Progenitor cell of endocrine pancreas (in vitro differentiated cells): Measurements from ENCODE around the gene EFHC2. TPM values are rescaled to one million over a fixed set of nuclear protein-coding genes. Genes with fewer than 3 reads are reported as not detected.

Source experiments
- DNase-seq: peaks from one replicate; pipeline ENCODE4 v3.0.0; 2021; ENCODE audit warnings: low spot score; ENCODE audit not compliant: unreplicated experiment
- H3K27ac Mint-ChIP-seq: 2 replicates; pipeline ENCODE4 v1.8.0; 2021; ENCODE audit warnings: mild to moderate bottlenecking, moderate library complexity, mixed read lengths
- H3K27me3 Mint-ChIP-seq: 2 replicates; pipeline ENCODE4 v1.8.0; 2021; ENCODE audit warnings: mixed read lengths
- H3K36me3 Mint-ChIP-seq: 2 replicates; pipeline ENCODE4 v1.8.0; 2022; ENCODE audit warnings: mixed read lengths; ENCODE audit not compliant: insufficient read depth
- H3K4me1 Mint-ChIP-seq: 2 replicates; pipeline ENCODE4 v1.8.0; 2021; ENCODE audit warnings: low read depth, mixed read lengths
- H3K4me3 Mint-ChIP-seq: 2 replicates; pipeline ENCODE4 v1.8.0; 2021; ENCODE audit warnings: low read depth, mild to moderate bottlenecking, moderate library complexity, mixed read lengths
- H3K9me3 Mint-ChIP-seq: 2 replicates; pipeline ENCODE4 v1.8.0; 2021; ENCODE audit warnings: low read depth, mixed read lengths
- CTCF ChIP-seq: fragments of 200-600 bp; sonication (generic); IDR thresholded peaks from one replicate; pipeline ENCODE4 v1.5.0; 2021; ENCODE audit warnings: antibody characterized with exemption, mild to moderate bottlenecking; ENCODE audit not compliant: unreplicated experiment
- total RNA-seq: library from RNA; stranded (reverse); gene quantifications from 2 replicates; pipeline ENCODE4 v1.2.1, GENCODE V29; 2021

Gene EFHC2
- total RNA-seq, 1 donor from 2014 or later: 1.8 TPM

GRCh38 chrX:44157283-44157682 is 186.2 kb downstream of the EFHC2 start:
- H3K27me3 Mint-ChIP-seq: no peaks in the 10 kb centered on the region
- H3K4me1 Mint-ChIP-seq: peaks cover 2% of the 10 kb centered on the region
- no peak overlapping the region for H3K4me3 Mint-ChIP-seq
- H3K27ac Mint-ChIP-seq: no peak overlapping the region
- peaks cover 30% of the 10 kb centered on the region for H3K9me3 Mint-ChIP-seq
- DNase-seq: no peak
- no peaks in the 10 kb centered on the region for H3K36me3 Mint-ChIP-seq
- TF ChIP-seq CTCF: no peak

GRCh38 chrX:44156726-44157125 is 186.7 kb downstream of the EFHC2 start:
- Mint-ChIP-seq H3K27ac (no peak overlapping the region), H3K36me3 (no peaks in the 10 kb centered on the region), H3K4me3 (no peak overlapping the region), H3K27me3 (no peaks in the 10 kb centered on the region), H3K4me1 (peaks cover 2% of the 10 kb centered on the region), H3K9me3 (peaks cover 29% of the 10 kb centered on the region)
- no peak for TF ChIP-seq CTCF
- DNase-seq: no peak

- no peak for TF ChIP-seq CTCF
- no peaks in the 10 kb centered on the region for H3K27me3 Mint-ChIP-seq
- peaks cover 33% of the 10 kb centered on the region for H3K9me3 Mint-ChIP-seq
- H3K27ac Mint-ChIP-seq: no peak overlapping the region
- peaks cover 2% of the 10 kb centered on the region for H3K4me1 Mint-ChIP-seq
- no peak for DNase-seq
- H3K36me3 Mint-ChIP-seq: no peaks in the 10 kb centered on the region
- no peak overlapping the region for H3K4me3 Mint-ChIP-seq
Observed at GRCh38 chrX:44155126-44155525, 188.3 kb downstream of the EFHC2 start.

- TF ChIP-seq CTCF: no peak
- Mint-ChIP-seq H3K36me3 (no peaks in the 10 kb centered on the region), H3K27me3 (no peaks in the 10 kb centered on the region), H3K9me3 (peaks cover 27% of the 10 kb centered on the region), H3K4me3 (no peak overlapping the region), H3K27ac (no peak overlapping the region), H3K4me1 (peaks cover 2% of the 10 kb centered on the region)
- no peak for DNase-seq
Observed at GRCh38 chrX:44152852-44153251, 190.6 kb downstream of the EFHC2 start.

GRCh38 chrX:44147130-44147529 is 196.3 kb downstream of the EFHC2 start:
- DNase-seq: no peak
- peaks cover 22% of the 10 kb centered on the region for H3K9me3 Mint-ChIP-seq
- H3K27me3 Mint-ChIP-seq: no peaks in the 10 kb centered on the region
- no peaks in the 10 kb centered on the region for H3K36me3 Mint-ChIP-seq
- no peak for TF ChIP-seq CTCF
- H3K4me3 Mint-ChIP-seq: no peak overlapping the region
- no peaks in the 10 kb centered on the region for H3K4me1 Mint-ChIP-seq
- no peak overlapping the region for H3K27ac Mint-ChIP-seq
